Panc1 (cell line): ENCODE measurements around the gene CD9. TPM values are rescaled to one million over a fixed set of nuclear protein-coding genes. Genes with fewer than 3 reads are reported as not detected.

Experiments
- ATAC-seq: fragments of 200-7000 bp; cut with Tn5 transposase; 2 replicates; pipeline ENCODE4 v1.9.1; 2020; ENCODE audit warnings: mild to moderate bottlenecking, moderate library complexity
- BruUV-seq: library from RNA; stranded (reverse); fragments of 400-500 nt; replicated peaks from 2 replicates; lab custom pipeline; 2021; lab: Mats Ljungman, UMichigan
- CTCF ChIA-PET: fragments of 300-600 bp; sonication (Branson Sonifier 250); formaldehyde crosslinking; loops from one replicate; lab custom pipeline; 2022; ENCODE audit warnings: antibody characterized with exemption; lab: Charles Lee
- POLR2A ChIA-PET: fragments of 300-600 bp; sonication (Branson Sonifier 250); formaldehyde crosslinking; loops from one replicate; lab custom pipeline; 2022; ENCODE audit warnings: antibody characterized with exemption; lab: Charles Lee
- DNase-seq: peaks from one replicate; pipeline ENCODE4 v3.0.0-alpha.2; 2010; ENCODE audit warnings: low read depth, low spot score
- H3K27ac ChIP-seq: 2 replicates; pipeline ENCODE4 v1.5.1; 2011; ENCODE audit warnings: mild to moderate bottlenecking, low read length, inconsistent platforms
- H3K27me3 ChIP-seq: fragments of 200-500 bp; sonication (Bioruptor generic); 2 replicates; pipeline ENCODE4 v1.6.0; 2014; ENCODE audit warnings: low read length, inconsistent platforms; ENCODE audit not compliant: control insufficient read depth, insufficient read depth
- H3K36me3 ChIP-seq: fragments of 200-500 bp; sonication (Bioruptor generic); 2 replicates; pipeline ENCODE4 v1.5.1; 2014; ENCODE audit warnings: inconsistent platforms, mild to moderate bottlenecking, low read length, moderate library complexity; ENCODE audit not compliant: control insufficient read depth, insufficient read depth
- H3K4me1 ChIP-seq: 2 replicates; pipeline ENCODE4 v1.5.1; 2011; ENCODE audit warnings: inconsistent platforms, mild to moderate bottlenecking, low read length, moderate library complexity; ENCODE audit not compliant: control insufficient read depth, insufficient read depth
- H3K4me3 ChIP-seq, 2 experiments: 2 replicates each; pipeline ENCODE4 v1.5.1; 2011 to 2012; ENCODE audit warnings: low read depth in 2 of 2, low read length in 2 of 2, mild to moderate bottlenecking in 2 of 2, inconsistent platforms in 1 of 2, moderate library complexity in 1 of 2
- H3K9me3 ChIP-seq: fragments of 200-500 bp; sonication (Bioruptor generic); 2 replicates; pipeline ENCODE4 v1.5.1; 2014; ENCODE audit warnings: low read depth, mild to moderate bottlenecking, inconsistent platforms, low read length, moderate library complexity; ENCODE audit not compliant: control insufficient read depth, insufficient read depth
- POLR2AphosphoS5 ChIP-seq: IDR thresholded peaks from 2 replicates; pipeline ENCODE4 v1.6.1; 2012; ENCODE audit warnings: mild to moderate bottlenecking, low read depth, low read length, moderate library complexity
- SIN3A ChIP-seq: IDR thresholded peaks from 2 replicates; pipeline ENCODE4 v1.6.1; 2012; ENCODE audit warnings: low read depth, mild to moderate bottlenecking, low read length, moderate library complexity, borderline replicate concordance; ENCODE audit not compliant: insufficient read depth
- TCF7L2 ChIP-seq: IDR thresholded peaks from 2 replicates; pipeline ENCODE4 v1.6.1; 2011; ENCODE audit warnings: mild to moderate bottlenecking, low read depth, low read length, inconsistent platforms
- in situ Hi-C: cut with HindIII; loops from 2 replicates; pipeline ENCODE4 v1.10.0; 2016; ENCODE audit warnings: low sequenced_read_pairs, low pct_unique_long_range_greater_than_20kb
- intact Hi-C: fragments of 100-400 bp; cut with micrococcal nuclease; formaldehyde crosslinking; loops from one replicate; pipeline ENCODE4 v1.10.0; 2022; ENCODE audit not compliant: unreplicated experiment
- total RNA-seq: library from RNA; stranded (reverse); gene quantifications from one replicate; pipeline ENCODE4 v1.2.1, GENCODE V29; 2021; ENCODE audit not compliant: unreplicated experiment
- TF ChIP-seq, protein P1 (sequence below): fragments of 450-650 bp; IDR thresholded peaks from 2 replicates; pipeline ENCODE4 v1.5.1; 2017; ENCODE audit warnings: mild to moderate bottlenecking
- TF ChIP-seq, protein P2 (sequence below), 2 experiments: IDR thresholded peaks; 2 replicates each; pipeline ENCODE4 v1.6.1; 2011 to 2012; ENCODE audit warnings: low read depth in 2 of 2, control low read depth in 1 of 2, low read length in 1 of 2, mild to moderate bottlenecking in 1 of 2, moderate library complexity in 1 of 2; ENCODE audit not compliant: insufficient read depth in 1 of 2

The CD9 gene
- total RNA-seq, 1 experiment from 2014 or later: 103 TPM

DNA sequence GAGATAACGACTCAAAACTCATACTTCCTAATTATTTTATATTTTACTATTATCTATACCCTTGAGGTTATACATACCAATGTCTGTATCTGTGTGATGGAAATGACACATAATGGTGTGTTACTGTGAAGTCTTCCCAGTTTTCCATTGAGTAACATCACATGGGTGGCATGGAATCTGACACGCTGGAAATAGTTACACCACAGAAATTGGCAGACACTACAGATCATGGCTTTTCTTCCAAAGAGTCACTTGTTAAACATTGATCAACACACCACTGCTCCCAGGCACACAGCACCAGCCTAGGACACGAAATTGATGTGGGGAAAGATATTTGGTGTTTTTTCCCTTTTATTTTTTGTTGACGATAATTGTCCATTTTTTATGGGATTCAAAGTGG, 42.7 kb upstream of the CD9 start:
- Histone ChIP-seq H3K27ac (no peak overlapping the region), H3K9me3 (no peaks in the 10 kb centered on the region), H3K27me3 (no peaks in the 10 kb centered on the region), H3K4me1 (no peaks in the 10 kb centered on the region), H3K36me3 (no peaks in the 10 kb centered on the region), H3K4me3 (no peak overlapping the region)
- DNase-seq (no peak), ATAC-seq (no peak)
- no TSS peak for BruUV-seq
- in situ Hi-C loops (no loop called here), intact Hi-C loops (no loop called here)
- ChIA-PET POLR2A (no interaction called here), CTCF (no interaction called here)
- TF ChIP-seq POLR2AphosphoS5: no peak
- no peak for TF ChIP-seq TCF7L2
- no peak for TF ChIP-seq SIN3A
- TF ChIP-seq, protein P1, sequence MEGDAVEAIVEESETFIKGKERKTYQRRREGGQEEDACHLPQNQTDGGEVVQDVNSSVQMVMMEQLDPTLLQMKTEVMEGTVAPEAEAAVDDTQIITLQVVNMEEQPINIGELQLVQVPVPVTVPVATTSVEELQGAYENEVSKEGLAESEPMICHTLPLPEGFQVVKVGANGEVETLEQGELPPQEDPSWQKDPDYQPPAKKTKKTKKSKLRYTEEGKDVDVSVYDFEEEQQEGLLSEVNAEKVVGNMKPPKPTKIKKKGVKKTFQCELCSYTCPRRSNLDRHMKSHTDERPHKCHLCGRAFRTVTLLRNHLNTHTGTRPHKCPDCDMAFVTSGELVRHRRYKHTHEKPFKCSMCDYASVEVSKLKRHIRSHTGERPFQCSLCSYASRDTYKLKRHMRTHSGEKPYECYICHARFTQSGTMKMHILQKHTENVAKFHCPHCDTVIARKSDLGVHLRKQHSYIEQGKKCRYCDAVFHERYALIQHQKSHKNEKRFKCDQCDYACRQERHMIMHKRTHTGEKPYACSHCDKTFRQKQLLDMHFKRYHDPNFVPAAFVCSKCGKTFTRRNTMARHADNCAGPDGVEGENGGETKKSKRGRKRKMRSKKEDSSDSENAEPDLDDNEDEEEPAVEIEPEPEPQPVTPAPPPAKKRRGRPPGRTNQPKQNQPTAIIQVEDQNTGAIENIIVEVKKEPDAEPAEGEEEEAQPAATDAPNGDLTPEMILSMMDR: no peak
- TF ChIP-seq, protein P2, sequence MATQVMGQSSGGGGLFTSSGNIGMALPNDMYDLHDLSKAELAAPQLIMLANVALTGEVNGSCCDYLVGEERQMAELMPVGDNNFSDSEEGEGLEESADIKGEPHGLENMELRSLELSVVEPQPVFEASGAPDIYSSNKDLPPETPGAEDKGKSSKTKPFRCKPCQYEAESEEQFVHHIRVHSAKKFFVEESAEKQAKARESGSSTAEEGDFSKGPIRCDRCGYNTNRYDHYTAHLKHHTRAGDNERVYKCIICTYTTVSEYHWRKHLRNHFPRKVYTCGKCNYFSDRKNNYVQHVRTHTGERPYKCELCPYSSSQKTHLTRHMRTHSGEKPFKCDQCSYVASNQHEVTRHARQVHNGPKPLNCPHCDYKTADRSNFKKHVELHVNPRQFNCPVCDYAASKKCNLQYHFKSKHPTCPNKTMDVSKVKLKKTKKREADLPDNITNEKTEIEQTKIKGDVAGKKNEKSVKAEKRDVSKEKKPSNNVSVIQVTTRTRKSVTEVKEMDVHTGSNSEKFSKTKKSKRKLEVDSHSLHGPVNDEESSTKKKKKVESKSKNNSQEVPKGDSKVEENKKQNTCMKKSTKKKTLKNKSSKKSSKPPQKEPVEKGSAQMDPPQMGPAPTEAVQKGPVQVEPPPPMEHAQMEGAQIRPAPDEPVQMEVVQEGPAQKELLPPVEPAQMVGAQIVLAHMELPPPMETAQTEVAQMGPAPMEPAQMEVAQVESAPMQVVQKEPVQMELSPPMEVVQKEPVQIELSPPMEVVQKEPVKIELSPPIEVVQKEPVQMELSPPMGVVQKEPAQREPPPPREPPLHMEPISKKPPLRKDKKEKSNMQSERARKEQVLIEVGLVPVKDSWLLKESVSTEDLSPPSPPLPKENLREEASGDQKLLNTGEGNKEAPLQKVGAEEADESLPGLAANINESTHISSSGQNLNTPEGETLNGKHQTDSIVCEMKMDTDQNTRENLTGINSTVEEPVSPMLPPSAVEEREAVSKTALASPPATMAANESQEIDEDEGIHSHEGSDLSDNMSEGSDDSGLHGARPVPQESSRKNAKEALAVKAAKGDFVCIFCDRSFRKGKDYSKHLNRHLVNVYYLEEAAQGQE (IDR thresholded peaks at IDR 0.05; ENCODE audit: insufficient read depth in 1 of 2, low read depth in 2 of 2, low read length in 1 of 2): no peak

DNA sequence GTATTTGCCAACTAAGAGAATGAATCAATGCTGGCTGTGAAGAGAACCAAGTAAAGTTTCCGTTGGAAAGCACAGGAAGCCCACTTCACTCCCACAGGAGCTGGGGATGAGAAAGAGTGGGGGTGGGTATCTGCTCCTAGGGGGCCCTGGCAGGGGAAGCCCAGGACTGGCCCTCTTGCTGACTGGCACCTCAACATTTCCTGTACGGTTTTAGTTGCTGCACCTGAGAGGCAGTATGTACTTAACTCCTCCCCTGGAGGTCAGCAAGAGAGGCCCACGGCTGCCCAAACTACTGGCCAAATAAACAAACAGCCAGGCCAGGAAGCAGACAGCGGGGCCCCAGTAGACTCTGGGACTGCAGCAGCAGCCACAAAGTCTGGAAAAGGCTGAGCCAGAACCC, 41.9 kb upstream of the CD9 start:
- Histone ChIP-seq H3K4me3 (no peak overlapping the region), H3K4me1 (no peaks in the 10 kb centered on the region), H3K27me3 (no peaks in the 10 kb centered on the region), H3K36me3 (no peaks in the 10 kb centered on the region), H3K27ac (no peak overlapping the region), H3K9me3 (no peaks in the 10 kb centered on the region)
- peak; percentile 58; the same call in 1 of the 2 replicates for ATAC-seq
- TF ChIP-seq, protein P2 (IDR thresholded peaks at IDR 0.05; ENCODE audit: insufficient read depth in 1 of 2, low read depth in 2 of 2, low read length in 1 of 2): no peak
- TF ChIP-seq, protein P1: no peak
- TF ChIP-seq POLR2AphosphoS5 (no peak), SIN3A (no peak), TCF7L2 (no peak)
- intact Hi-C loops (no loop called here), in situ Hi-C loops (no loop called here)
- CTCF ChIA-PET: interaction anchor here (0.7 kb wide), 1 partner anchor 93 kb away, joined by 11 read pairs; no protein-coding TSS in a partner anchor
- POLR2A ChIA-PET: no interaction called here
- BruUV-seq: no TSS peak
- no peak for DNase-seq
